Activated CD4-positive, alpha-beta T cell treated with anti-CD3 and anti-CD28 coated beads, Interleukin-2, amount 50 U/mL, for 24 hours (primary cell): ENCODE data around the gene CYBB.

Source experiments
- DNase-seq, 2 donors: peaks; one replicate each; pipeline ENCODE4 v3.0.0-alpha.2; 2020; ENCODE audit warnings: low read depth in 1 of 2, low spot score in 1 of 2

Gene CYBB

GRCh38 chrX:37785569-37785968 is 5.7 kb downstream of the CYBB start:
- DNase-seq, result no peak

GRCh38 chrX:37786624-37787422 is 7.0 kb downstream of the CYBB start:
- DNase-seq, result no peak

- DNase-seq, result no peak
These were observed 7.6 kb downstream of the CYBB start for GRCh38 chrX:37787423-37787869.

- no peak for DNase-seq
These were observed 16.5 kb downstream of the CYBB start for GRCh38 chrX:37796310-37796709.

DNA sequence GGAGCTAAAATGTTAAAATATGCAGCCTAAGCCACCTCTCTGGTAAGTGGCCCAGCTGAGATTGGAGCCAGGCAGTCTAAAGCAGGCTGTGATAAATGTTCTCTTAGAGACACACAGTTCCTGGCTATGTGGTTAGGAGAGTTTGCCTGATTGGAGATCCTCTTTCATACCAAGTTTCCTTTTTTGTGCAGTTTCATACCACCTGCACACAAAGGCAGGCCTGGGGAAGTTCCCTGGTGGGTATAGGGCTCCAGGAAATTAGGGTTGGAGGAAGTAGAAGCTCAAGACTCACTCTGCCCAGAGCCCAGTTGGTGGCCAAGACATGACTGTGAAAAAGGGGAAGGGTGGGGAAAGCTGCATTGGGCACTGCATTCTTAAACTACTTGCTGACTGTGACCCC is 16.9 kb downstream of the CYBB start:
- no peak for DNase-seq

DNA sequence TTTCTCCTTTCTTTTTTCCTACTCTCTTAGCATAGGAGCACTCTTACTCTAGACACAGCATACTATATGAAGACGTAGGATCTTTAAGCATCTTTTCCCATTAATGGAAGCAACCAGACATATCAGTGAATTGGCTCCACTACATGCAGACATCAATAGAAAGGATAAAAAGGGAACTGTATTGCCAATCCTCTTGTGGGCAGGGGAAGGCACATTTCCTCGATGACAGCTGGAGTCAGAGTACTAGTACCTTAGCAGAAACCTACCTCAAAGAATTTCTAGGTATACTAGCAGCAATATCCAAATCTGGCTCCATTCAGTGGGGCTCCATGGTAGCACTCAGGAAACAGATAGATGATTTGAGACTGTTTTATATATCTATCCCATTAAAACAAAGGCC is 20.1 kb downstream of the CYBB start:
- DNase-seq, result no peak

DNA sequence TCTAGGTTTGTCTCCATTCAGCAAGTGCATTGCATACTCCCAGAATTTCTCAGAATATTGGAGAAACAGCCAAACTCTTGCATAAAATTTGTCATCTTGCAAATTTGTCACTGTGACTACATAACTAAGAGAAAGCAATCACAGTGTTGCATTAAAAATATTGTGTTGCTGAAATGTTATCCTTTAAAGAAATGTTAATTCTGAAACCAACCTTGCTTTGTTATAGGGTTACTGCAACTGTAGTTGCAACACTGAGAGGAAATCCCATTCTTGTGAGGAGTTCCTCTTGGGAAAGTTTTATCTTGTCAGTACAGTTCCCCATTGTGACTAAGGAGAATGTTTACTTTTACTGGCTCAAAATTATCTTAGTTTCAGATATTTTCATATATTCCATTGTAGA is 20.9 kb downstream of the CYBB start:
- DNase-seq, result no peak

DNA sequence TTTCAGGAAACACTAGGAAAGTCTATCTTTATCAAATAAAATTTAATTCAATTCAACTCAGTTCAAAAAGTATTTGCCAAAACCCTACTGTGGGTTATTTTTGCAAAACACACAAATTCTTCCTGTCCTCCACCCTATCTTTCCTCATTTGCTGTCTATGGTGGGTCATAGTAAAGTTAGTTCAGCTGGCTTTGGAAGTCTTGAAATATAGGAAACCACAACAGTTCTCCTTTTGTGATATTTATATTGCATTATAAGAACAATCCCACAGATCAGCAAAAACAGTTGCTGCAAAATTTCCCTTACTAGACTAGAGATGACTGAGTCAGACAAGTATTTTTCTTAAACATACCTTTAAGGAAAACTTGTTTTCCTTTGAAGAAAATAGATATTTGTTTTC is 22.2 kb downstream of the CYBB start:
- no peak for DNase-seq

- DNase-seq, result no peak
These were observed 23.2 kb downstream of the CYBB start for GRCh38 chrX:37803057-37803456.

DNA sequence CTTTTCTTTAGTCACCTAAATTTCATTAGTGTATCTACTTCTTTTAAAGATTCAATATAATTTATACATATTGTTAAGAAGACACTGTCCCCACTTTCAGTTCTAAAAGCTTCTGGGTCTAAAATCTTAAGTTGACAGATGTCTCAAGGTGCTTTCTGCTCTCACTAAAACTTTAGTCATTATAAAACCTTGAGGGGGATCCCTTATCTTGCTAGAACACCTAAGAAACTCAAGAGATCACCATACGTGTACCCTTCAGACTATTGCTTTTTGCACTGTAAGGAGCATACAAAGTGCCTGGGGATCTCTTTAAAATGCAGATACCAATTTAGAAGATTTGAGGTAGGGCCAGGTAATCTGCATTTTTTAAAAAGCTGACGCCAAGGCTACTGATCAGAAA is 30.1 kb downstream of the CYBB start:
- DNase-seq, result no peak

DNA sequence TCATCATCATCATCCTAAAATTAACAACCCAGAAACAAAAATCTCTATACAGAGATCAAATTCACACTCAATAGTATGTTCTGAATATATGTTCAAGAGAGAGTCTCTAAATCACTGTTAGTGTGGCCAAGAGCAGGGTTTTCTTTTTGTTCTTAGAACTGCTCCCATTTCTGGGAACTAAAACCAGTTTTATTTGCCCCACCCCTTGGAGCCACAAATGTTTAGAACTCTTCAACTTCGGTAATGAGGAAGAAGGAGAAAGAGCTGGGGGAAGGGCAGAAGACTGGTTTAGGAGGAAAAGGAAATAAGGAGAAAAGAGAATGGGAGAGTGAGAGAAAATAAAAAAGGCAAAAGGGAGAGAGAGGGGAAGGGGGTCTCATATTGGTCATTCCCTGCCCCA is 32.3 kb downstream of the CYBB start:
- no peak for DNase-seq

GRCh38 chrX:37813570-37813969 is 33.7 kb downstream of the CYBB start:
- no peak for DNase-seq

GRCh38 chrX:37815366-37815765 is 35.5 kb downstream of the CYBB start:
- DNase-seq, result no peak

GRCh38 chrX:37816766-37817165 is 36.9 kb downstream of the CYBB start:
- DNase-seq, result no peak

DNA sequence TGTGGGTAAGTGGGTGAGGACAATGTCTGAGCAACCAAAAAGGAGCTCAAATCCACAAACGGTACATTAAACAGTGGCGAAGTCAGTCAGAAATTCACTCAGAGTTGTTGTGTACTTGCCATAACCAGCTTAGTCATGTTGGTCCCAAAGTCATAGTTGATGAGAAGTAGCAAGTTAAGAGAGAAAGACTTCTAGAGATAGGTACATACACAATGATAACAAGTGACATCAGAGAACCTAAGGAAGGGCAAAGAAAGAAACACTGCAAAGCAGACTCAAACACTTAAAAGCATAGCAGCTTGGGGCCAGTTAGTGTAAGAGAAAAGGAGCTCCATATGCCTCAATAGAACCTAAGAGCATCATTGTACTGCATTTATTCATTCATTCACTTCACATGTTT is 37.3 kb downstream of the CYBB start:
- no peak for DNase-seq

GRCh38 chrX:37817579-37817978 is 37.7 kb downstream of the CYBB start:
- no peak for DNase-seq

- DNase-seq, result no peak
These were observed 38.2 kb downstream of the CYBB start for GRCh38 chrX:37818031-37818430.

GRCh38 chrX:37820646-37821045 is 40.8 kb downstream of the CYBB start:
- DNase-seq, result no peak

GRCh38 chrX:37824491-37825214 is 44.8 kb downstream of the CYBB start:
- DNase-seq, result no peak

DNA sequence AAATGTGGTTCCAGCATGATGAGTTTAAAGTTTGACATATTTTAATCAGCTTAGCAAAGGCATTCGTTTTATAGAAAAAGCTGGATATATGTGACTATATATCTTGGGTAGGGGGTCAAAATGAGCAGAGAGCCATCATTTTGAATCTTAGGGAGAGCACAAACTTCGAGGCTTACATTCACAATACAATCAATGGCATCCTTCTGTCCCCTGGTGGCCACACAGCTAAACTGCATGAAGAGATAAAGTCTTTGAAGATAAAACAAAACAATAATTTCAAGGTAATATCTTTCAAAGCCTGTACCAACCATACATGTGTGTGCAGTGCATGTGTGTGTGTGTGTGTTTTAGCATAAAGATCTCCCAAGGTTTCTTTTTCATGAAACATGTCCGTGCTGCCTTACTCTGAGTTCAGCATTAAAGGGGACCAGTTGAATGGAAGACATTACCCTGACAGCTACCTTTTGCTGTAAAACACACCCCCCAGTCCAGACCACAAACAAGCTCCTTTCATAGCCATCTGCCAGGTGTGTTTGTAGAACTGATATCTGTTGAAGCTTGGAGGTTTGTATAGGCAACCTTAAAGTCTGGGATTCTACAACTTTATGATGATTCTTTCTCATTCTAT is 45.5 kb downstream of the CYBB start:
- DNase-seq, result peak in 1 of 2 donors; percentile 30

DNA sequence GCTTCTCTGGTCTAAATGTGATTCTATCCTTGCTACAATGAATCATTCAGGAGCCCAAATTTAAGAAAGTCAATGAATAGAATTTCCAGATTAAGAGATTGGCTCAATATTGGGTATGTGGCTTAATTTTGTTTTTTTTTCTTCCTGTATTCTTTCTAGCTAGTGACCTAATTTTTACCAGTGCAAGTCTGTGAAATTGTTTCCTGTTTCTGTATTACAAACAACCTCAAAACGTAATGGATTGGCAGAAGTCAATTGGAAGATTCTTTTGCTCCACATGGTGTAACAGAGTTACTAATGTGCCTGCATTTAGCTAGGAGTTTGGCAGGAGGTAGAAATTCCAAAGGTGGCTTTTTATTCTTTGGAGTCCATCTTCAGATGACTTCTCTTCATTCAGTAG is 49.9 kb downstream of the CYBB start:
- no peak for DNase-seq

DNA sequence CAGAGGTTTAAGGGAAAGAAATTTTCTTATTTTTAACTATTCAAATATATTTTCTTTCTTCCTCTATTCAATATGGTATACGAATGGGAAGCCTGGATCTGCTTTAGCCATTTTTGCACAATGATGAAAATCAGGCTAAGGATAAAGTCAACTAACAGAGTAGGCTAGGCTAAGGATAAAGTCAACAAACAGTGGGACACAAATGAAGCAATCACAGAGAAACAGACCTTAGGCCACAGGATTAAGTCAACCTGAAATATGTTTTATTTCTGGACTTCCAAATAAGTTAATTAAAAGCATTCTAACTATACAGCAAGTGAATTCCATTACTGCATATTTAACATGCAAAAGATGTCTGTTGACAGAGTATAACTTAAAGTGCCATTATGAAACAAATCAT is 50.5 kb downstream of the CYBB start:
- DNase-seq, result no peak
